ENCODE results near the gene GMDS.

GMDS gene

GRCh38 chr6:2036710-2037023 is 208.7 kb downstream of the GMDS start:
- no peaks in the 10 kb centered on the region for H3K36me3 ChIP-seq (ENCODE audit: insufficient read depth, low read length)
- TF ChIP-seq EZH2phosphoT487 (IDR thresholded peaks at IDR 0.05; ENCODE audit: borderline replicate concordance) = no peak
- no peak for TF ChIP-seq CTCF (conservative IDR thresholded peaks at IDR 0.05; ENCODE audit: low read length)
- no peak overlapping the region for H3K4me2 ChIP-seq (ENCODE audit: low read depth, low read length, poor library complexity, severe bottlenecking)
- no peaks in the 10 kb centered on the region for H4K20me1 ChIP-seq (ENCODE audit: insufficient read depth, low read length, poor library complexity, severe bottlenecking)
- no peaks in the 10 kb centered on the region for H3K9me3 ChIP-seq (ENCODE audit: insufficient read depth, low read depth, low read length)
- H3K27me3 ChIP-seq (ENCODE audit: insufficient read depth, low read length, poor library complexity, severe bottlenecking) = no peaks in the 10 kb centered on the region
- no peaks in the 10 kb centered on the region for H3F3A ChIP-seq (ENCODE audit: low read depth)
- H3K4me3 ChIP-seq (ENCODE audit: low read length, poor library complexity, severe bottlenecking) = no peak overlapping the region
- H3K9me2 ChIP-seq (replicated peaks; ENCODE audit: low read depth, low read length) = no peaks in the 10 kb centered on the region
- H3K4me1 ChIP-seq (ENCODE audit: insufficient read depth, low read length, poor library complexity, severe bottlenecking) = peaks cover 58% of the 10 kb centered on the region
- peaks cover 7% of the 10 kb centered on the region; the same call in 1 of the 2 replicates for H3K79me2 ChIP-seq (ENCODE audit: insufficient read depth, low read length)
- H2AFZ ChIP-seq (ENCODE audit: low read length) = no peak overlapping the region
- H3K9ac ChIP-seq (ENCODE audit: low read depth, low read length, poor library complexity, severe bottlenecking) = no peak overlapping the region

GRCh38 chr6:2035826-2036709 is 209.3 kb downstream of the GMDS start:
- H3K9me2 ChIP-seq (replicated peaks; ENCODE audit: low read depth, low read length) = no peaks in the 10 kb centered on the region
- no peaks in the 10 kb centered on the region for H3K9me3 ChIP-seq (ENCODE audit: insufficient read depth, low read depth, low read length)
- H3F3A ChIP-seq (ENCODE audit: low read depth) = no peaks in the 10 kb centered on the region
- H3K27me3 ChIP-seq (ENCODE audit: insufficient read depth, low read length, poor library complexity, severe bottlenecking) = no peaks in the 10 kb centered on the region
- no peaks in the 10 kb centered on the region for H3K36me3 ChIP-seq (ENCODE audit: insufficient read depth, low read length)
- no peak overlapping the region for H3K4me3 ChIP-seq (ENCODE audit: low read length, poor library complexity, severe bottlenecking)
- H3K4me2 ChIP-seq (ENCODE audit: low read depth, low read length, poor library complexity, severe bottlenecking) = no peak overlapping the region
- H4K20me1 ChIP-seq (ENCODE audit: insufficient read depth, low read length, poor library complexity, severe bottlenecking) = no peaks in the 10 kb centered on the region
- H2AFZ ChIP-seq (ENCODE audit: low read length) = no peak overlapping the region
- H3K79me2 ChIP-seq (ENCODE audit: insufficient read depth, low read length) = peaks cover 3% of the 10 kb centered on the region; the same call in 1 of the 2 replicates
- TF ChIP-seq CTCF (conservative IDR thresholded peaks at IDR 0.05; ENCODE audit: low read length) = no peak
- TF ChIP-seq EZH2phosphoT487 (IDR thresholded peaks at IDR 0.05; ENCODE audit: borderline replicate concordance) = no peak
- peaks cover 60% of the 10 kb centered on the region for H3K4me1 ChIP-seq (ENCODE audit: insufficient read depth, low read length, poor library complexity, severe bottlenecking)
- H3K9ac ChIP-seq (ENCODE audit: low read depth, low read length, poor library complexity, severe bottlenecking) = no peak overlapping the region

- Histone ChIP-seq H3F3A (ENCODE audit: low read depth) (no peaks in the 10 kb centered on the region), H3K4me2 (ENCODE audit: low read depth, low read length, poor library complexity, severe bottlenecking) (no peak overlapping the region), H3K27me3 (ENCODE audit: insufficient read depth, low read length, poor library complexity, severe bottlenecking) (no peaks in the 10 kb centered on the region), H3K79me2 (ENCODE audit: insufficient read depth, low read length) (no peaks in the 10 kb centered on the region; the same call in 1 of the 2 replicates), H3K9ac (ENCODE audit: low read depth, low read length, poor library complexity, severe bottlenecking) (no peak overlapping the region), H3K4me1 (ENCODE audit: insufficient read depth, low read length, poor library complexity, severe bottlenecking) (peaks cover 61% of the 10 kb centered on the region), H3K9me3 (ENCODE audit: insufficient read depth, low read depth, low read length) (no peaks in the 10 kb centered on the region), H2AFZ (ENCODE audit: low read length) (no peak overlapping the region), H4K20me1 (ENCODE audit: insufficient read depth, low read length, poor library complexity, severe bottlenecking) (no peaks in the 10 kb centered on the region), H3K9me2 (replicated peaks; ENCODE audit: low read depth, low read length) (no peaks in the 10 kb centered on the region), H3K36me3 (ENCODE audit: insufficient read depth, low read length) (no peaks in the 10 kb centered on the region), H3K4me3 (ENCODE audit: low read length, poor library complexity, severe bottlenecking) (no peak overlapping the region)
- no peak for TF ChIP-seq CTCF (conservative IDR thresholded peaks at IDR 0.05; ENCODE audit: low read length)
- TF ChIP-seq EZH2phosphoT487 (IDR thresholded peaks at IDR 0.05; ENCODE audit: borderline replicate concordance) = no peak
Measured at GRCh38 chr6:2035046-2035445, 210.4 kb downstream of the GMDS start.

All from Loucy (cell line).